GM13977 (cell line): Measurements from ENCODE around the gene NFU1.

ENCODE experiments used
- DNase-seq: peaks from one replicate; pipeline ENCODE4 v3.0.0; 2012; ENCODE audit warnings: low spot score
- in situ Hi-C: fragments of 300-500 bp; cut with MboI; formaldehyde crosslinking; loops from one replicate; pipeline ENCODE4 v1.12.0; 2022; ENCODE audit warnings: low sequenced_read_pairs, low pct_unique_long_range_greater_than_20kb, mixed read lengths, inconsistent platforms; ENCODE audit not compliant: unreplicated experiment
- TF ChIP-seq, protein P1 (sequence below): IDR thresholded peaks from 2 replicates; pipeline ENCODE4 v1.5.1; 2012; ENCODE audit warnings: mild to moderate bottlenecking, control low read depth; ENCODE audit not compliant: insufficient read depth; ENCODE audit errors: extremely low read depth, missing control alignments

NFU1 gene

DNA sequence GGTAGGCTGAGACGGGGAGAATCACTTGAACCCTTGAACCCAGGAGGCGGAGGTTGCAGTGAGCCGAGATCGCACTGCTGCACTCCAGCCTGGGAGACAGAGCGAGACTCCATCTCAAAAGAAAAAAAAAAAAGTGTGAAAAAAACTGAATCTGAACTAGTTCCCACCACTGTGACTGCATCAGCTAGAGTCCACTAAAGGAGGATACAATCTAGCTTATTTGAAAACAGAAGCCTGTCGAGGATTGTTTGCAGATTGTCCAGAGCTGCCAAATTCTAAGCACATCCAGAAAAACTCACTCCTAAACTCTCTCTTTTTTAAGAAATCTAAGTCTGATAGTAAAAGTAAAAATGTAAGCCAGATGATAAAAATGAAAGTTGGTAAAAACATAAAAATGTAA lies 60.8 kb downstream of the NFU1 start:
- in situ Hi-C loops: loop anchor here (25.0 kb wide), 1 partner anchor 336 kb away; no protein-coding TSS in a partner anchor
- TF ChIP-seq, protein P1, sequence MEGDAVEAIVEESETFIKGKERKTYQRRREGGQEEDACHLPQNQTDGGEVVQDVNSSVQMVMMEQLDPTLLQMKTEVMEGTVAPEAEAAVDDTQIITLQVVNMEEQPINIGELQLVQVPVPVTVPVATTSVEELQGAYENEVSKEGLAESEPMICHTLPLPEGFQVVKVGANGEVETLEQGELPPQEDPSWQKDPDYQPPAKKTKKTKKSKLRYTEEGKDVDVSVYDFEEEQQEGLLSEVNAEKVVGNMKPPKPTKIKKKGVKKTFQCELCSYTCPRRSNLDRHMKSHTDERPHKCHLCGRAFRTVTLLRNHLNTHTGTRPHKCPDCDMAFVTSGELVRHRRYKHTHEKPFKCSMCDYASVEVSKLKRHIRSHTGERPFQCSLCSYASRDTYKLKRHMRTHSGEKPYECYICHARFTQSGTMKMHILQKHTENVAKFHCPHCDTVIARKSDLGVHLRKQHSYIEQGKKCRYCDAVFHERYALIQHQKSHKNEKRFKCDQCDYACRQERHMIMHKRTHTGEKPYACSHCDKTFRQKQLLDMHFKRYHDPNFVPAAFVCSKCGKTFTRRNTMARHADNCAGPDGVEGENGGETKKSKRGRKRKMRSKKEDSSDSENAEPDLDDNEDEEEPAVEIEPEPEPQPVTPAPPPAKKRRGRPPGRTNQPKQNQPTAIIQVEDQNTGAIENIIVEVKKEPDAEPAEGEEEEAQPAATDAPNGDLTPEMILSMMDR: no peak

DNA sequence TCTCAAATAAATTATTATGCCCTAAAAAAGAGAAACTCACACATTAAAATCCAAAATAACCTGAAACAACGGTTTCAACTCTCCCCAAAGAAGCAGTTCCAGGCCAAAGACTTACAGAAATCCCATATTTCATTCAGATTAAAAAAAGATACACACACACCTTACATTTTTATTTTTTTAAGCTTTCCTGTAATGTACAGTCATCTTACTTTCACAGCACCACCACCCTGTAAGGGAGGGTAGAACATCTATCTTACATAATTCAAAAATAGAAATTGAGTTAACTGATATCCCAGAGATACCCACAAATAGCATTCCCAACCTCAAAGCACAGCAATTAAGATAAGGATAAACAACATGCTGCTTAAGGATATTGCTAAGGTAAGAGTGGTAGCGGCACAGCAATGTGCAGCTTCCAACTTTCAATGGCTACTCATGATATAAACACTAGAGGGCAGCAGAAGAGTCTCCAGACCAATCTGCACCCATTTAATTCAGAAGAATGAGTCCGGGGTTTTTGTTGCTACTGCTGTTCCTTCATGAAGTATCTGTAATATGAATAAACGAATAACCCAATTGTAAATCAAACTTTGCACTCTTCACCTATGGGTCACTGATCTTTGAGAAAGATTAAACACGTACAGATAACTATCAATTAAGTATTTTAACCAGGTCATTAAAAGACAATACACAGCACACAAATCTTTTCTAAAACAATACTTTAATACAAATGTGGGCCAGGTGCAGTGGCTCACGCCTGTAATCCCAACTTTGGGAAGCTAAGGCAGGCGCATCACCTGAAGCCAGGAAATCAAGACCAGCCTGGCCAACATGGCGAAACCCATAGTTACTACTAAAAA lies 61.5 kb downstream of the NFU1 start:
- DNase-seq: peak; percentile 33
- TF ChIP-seq, protein P1: peak; percentile 44
- in situ Hi-C loops: loop anchor here (25.0 kb wide), 1 partner anchor 337 kb away; no protein-coding TSS in a partner anchor

More for the DNA sequence above, 60.8 kb downstream of the NFU1 start:
- no peak for DNase-seq

DNA sequence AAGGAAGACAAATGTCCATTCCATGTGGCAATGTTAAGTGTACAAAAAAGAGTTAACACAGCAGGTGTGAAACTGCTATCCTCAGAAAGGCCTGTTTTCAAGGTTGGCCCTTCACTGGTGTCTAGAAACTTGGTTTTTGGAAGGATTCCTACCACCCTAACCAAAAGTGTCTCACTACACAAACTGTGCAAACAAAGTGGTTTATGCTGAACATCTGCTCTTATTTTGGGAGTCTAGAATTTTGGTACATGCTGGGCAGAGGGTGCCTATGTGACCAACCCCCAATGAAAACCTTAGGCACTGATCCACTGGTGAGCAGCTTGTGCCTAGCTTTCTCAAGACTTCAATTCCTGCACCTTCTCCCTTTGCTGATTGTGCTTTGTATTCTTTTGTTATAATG lies 64.5 kb downstream of the NFU1 start:
- in situ Hi-C loops: no loop called here
- TF ChIP-seq, protein P1: no peak
- DNase-seq: no peak

DNA sequence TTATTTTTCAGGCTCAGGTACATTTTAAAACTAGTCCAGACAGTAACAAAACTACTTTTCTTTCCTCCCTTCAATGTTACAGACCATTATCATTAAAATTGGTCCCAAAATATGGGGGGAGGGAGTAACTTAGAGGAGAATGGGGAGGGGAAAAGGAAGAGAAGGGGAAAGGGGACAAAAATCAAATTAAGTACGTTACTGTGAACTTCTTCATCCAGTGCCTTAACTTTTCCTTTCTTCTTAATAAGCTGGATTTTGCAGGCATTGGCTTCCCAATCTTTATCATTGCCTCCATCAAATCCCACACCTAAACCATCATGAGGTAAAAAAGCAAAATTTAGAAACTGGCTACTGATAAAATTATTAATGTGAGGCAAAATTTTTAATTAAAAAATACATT lies 67.4 kb downstream of the NFU1 start:
- TF ChIP-seq, protein P1: no peak
- no peak for DNase-seq
- in situ Hi-C loops: no loop called here

DNA sequence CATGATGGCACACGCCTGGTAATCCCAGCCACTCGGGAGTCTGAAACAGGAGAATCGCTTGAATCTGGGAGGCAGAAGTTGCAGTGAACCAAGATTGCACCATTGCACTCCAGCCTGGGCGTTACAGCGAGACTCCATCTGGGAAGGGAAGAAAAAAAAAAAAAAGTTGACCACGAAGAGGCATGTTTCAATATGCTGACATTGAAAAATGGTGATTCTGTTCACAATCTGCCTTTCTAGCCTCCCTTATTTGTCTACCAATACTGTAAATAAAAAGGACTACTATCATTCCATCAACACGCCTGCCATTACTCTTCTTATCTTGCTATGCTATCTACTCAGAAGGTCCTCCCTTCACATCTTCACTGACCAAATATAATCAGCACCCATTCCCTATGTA lies 68.6 kb downstream of the NFU1 start:
- no peak for DNase-seq
- in situ Hi-C loops: no loop called here
- TF ChIP-seq, protein P1: no peak

DNA sequence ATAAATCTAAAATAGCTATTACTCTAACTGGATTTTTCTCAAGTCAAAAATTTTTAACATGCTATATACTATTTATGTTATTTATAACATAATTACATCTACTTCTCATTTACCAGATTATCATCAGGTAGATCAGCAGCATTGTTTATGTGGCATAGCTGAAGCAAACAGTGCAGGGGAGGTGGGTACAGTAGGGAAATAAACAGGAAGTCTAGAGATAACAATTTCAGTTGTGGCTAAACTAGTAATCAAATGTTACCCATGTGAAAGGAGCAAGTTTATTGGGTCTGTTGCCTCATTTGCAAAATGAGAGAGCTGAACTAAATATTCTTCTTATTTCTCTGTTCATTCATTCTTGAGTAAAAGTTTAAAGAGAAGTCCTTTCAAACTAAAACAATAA lies 77.9 kb downstream of the NFU1 start:
- in situ Hi-C loops: no loop called here
- TF ChIP-seq, protein P1: no peak

More for the DNA sequence above, 77.9 kb downstream of the NFU1 start:
- no peak for DNase-seq
